ENCODE data around the gene ZNF830.
"Not testable (repeated sequence)": the region's sequence is repeated elsewhere in the genome, so short reads cannot be mapped to it uniquely, and the experiment has no call there.

- TF ChIP-seq POLR2A (IDR thresholded peaks at IDR 0.05; ENCODE audit: borderline replicate concordance, extremely low read depth, insufficient read depth, insufficient read length); CTCF (IDR thresholded peaks at IDR 0.05 in 2 of 3, conservative IDR thresholded peaks at IDR 0.05 in 1 of 3; ENCODE audit: borderline replicate concordance in 1 of 3, insufficient read depth in 1 of 3, low read depth in 2 of 3, low read length in 2 of 3); EZH2 (IDR thresholded peaks at IDR 0.05); ELF1 (IDR thresholded peaks at IDR 0.05; ENCODE audit: borderline replicate concordance, low read depth); POLR2AphosphoS5 (IDR thresholded peaks at IDR 0.05; ENCODE audit: low read depth, low read length); MAX (IDR thresholded peaks at IDR 0.05); ATF3 (IDR thresholded peaks at IDR 0.05); CEBPB (IDR thresholded peaks at IDR 0.05; ENCODE audit: low read depth); ZBTB33 (IDR thresholded peaks at IDR 0.05; ENCODE audit: extremely low read depth, insufficient replicate concordance, low read length); RAD21 (IDR thresholded peaks at IDR 0.05; ENCODE audit: low read depth); JUND (IDR thresholded peaks at IDR 0.05); REST (IDR thresholded peaks at IDR 0.05; ENCODE audit: low read depth); YY1 (IDR thresholded peaks at IDR 0.05; ENCODE audit: extremely low read depth, insufficient replicate concordance, low read depth, low read length); FOSL1 (IDR thresholded peaks at IDR 0.05; ENCODE audit: low read depth): not testable (repeated sequence)
Measured at GRCh38 chr17:35000965-35001364, 39.6 kb downstream of the ZNF830 start.
